ENCODE data around the gene PPP5C.
"Not testable (repeated sequence)": the region's sequence is repeated elsewhere in the genome, so short reads cannot be mapped to it uniquely, and the experiment has no call there.

PPP5C gene

DNA sequence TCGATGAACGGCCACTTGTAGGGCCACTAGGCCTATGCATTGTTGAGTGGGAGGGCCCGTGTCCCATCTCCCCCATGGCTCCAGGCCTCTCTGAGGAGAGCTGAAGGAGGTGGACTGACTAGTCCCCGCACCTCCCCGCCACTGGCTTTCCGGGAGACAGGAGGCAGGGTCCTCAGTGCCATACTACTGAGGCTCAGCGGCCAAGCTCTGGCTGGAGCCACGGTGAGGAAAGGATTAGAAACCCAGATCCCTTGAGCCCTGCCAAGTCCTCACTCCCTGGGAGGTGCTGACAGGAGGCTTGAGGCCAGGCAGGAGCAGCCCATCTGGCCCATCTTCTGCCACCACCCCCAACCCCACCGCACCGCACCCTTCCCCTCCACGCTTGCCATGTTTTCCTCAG is 37.5 kb downstream of the PPP5C start:
- in situ Hi-C loops (cut with MboI; ENCODE audit: low sequenced_read_pairs), result no loop called here

DNA sequence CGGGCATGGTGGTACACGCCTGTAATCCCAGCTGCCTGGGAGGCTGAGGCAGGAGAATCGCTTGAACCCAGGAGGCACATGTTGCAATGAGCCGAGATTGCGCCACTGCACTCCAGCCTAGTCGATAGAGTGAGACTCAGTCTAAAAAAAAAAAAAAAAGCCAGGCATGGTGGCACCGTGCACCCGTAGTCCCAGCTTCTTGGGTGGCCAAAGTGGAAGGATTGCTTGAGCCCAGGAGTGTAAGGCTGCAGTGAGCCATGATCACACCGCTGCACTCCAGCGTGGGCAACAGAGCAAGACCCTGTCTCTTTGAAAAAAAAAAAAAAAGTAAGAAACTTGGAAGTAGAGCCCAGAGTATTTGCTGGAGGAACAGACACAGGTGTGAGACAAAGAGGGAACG is 38.7 kb downstream of the PPP5C start:
- in situ Hi-C loops (cut with MboI; ENCODE audit: low sequenced_read_pairs), result no loop called here

DNA sequence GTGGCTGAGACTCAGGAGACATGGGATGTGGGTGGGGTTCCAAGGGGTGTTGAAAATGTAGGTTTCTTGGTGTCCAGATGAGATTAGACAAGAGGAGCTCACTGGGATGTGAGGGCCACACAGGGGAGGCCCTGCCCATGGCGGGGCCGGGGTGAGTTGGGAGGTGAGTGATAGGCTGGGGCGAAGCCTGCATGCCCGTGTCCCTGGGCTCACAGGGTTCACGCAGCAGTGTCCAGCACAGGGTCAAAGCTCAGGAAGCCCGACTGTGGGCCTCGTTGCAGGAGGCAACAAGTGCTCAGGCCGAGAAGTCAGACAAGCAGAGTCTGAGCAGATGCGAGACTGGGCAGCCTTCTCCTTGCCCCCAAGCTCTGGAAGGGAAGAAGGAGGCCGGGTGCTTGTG is 39.3 kb downstream of the PPP5C start:
- in situ Hi-C loops (cut with MboI; ENCODE audit: low sequenced_read_pairs), result no loop called here

DNA sequence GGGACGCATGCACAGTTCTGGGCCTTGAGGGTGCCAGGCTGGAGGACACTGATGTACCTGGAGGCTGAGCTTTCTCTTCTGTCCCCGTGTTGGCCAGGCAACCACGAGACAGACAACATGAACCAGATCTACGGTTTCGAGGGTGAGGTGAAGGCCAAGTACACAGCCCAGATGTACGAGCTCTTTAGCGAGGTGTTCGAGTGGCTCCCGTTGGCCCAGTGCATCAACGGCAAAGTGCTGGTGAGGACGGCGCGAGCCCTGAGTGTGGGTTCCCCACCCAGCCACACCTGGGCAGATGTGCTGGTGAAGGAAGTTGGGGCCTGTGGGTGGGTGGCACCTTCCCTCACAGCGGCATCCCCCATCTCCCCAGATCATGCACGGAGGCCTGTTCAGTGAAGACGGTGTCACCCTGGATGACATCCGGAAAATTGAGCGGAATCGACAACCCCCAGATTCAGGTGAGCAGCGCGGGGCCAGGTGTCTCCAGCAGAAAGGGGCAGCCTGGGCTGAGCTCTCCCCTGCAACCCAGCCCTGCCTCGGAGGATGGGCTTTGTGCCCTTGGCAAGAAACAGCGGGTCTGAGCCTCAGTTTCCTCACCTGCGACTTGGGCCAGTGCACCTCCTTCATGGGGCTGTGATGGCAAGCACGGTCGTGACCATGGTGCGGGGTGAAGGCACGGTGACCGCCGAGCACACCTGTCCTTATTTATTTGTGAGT is 40.3 kb downstream of the PPP5C start:
- in situ Hi-C loops (cut with MboI; ENCODE audit: low sequenced_read_pairs), result no loop called here

DNA sequence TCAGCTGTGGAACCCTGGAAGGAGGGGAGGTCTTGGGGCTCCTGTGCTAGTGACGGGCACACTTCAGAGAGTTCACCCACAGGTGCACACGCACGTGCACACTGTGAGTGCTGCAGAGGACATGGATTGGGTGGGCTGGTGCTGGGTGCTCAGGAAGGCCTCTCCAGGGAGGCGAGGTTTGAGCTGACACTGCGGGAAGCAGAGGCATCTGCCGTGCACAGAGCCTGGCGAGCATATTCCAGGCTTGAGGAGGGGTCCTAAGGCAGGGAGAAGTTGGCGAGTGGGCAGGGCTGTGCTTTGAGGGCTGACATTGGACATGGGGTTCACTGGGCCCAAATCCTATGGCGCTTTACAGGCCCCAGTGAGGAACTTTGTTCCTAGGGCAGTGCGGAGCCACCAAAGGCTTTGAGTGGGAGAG is 40.8 kb downstream of the PPP5C start:
- in situ Hi-C loops (cut with MboI; ENCODE audit: low sequenced_read_pairs), result no loop called here

DNA sequence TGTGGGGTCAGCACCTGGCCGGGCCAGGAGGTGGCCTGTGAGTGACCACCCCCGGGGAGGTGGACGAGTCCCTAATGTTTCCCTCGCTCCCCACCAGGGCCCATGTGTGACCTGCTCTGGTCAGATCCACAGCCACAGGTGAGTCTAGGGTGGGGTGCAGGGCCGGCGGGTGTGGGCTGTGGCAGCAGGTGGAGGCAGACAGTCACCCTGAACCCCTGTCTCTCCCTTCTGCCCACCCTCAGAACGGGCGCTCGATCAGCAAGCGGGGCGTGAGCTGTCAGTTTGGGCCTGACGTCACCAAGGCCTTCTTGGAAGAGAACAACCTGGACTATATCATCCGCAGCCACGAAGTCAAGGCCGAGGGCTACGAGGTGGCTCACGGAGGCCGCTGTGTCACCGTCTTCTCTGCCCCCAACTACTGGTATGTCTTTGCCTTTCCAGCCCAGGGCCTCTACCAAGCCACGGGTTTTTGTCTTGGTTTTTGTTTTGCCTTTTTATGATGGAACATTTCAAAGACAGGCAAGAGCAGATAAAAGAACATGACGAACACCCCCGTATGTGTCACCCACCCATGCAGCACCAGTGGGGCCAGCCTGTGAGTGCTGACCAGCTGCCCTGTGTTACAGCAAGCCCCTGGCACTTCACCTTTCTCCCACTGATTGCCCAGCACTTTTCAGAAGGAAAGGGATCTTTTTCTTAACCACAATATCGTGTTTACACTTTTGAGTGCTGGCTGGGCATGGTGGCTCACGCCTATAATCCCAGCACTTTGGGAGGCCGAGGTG is 41.6 kb downstream of the PPP5C start:
- in situ Hi-C loops (cut with MboI; ENCODE audit: low sequenced_read_pairs), result no loop called here

DNA sequence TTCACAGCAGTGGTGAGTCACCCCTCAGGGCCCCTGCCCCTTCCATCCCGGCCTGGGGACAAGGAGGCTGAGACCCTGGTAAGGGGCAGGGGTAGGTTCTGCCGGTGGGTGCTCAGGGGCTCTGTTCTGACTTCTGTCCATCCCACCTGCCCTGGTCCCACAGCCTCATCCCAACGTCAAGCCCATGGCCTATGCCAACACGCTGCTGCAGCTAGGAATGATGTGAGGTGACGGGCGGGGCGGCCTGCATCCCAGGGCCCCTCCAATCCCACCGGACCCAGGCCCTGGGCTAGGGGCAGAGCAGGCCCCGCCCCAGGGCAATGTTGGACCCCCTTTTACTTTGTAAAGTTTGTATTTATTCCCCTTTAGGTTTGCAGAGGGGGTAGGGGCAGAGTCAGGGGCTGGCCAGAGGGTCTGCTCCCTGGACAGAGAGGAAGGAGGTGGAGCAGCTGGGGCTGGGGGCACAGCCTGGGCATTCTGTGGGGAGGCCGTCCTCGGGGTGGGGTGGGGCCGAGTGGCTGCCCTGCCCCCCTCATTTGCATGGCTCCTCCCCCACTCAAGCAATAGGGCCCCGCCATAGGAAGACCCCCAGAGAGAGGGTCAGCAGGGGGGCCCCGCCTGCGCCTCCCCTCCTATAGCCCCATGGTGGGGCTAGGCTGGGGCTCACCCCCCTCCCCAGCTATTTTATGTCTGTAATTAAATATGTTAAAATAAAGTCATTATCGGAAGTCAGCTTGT is 43.4 kb downstream of the PPP5C start:
- in situ Hi-C loops (cut with MboI; ENCODE audit: low sequenced_read_pairs), result no loop called here

DNA sequence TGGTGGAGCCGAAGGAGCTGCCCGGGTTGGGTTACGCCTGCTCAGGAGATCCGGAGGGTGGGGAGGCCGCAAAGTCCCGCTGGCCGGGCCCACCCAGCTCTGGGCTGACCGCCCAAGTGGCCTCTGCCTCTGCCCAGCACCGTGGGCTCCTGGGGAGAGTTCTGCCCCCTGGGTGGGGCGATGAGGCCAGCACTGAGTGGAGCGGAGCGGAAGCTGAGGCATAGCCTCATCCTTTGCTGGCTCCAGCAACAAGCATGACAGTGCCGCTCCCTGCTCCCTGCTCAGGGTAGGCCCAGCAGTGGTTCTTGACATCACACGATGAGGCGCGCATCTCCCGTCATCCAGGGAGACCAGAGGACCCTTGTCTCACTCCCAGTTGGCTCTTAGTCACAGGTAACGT is 44.0 kb downstream of the PPP5C start:
- in situ Hi-C loops (cut with MboI; ENCODE audit: low sequenced_read_pairs), result no loop called here

DNA sequence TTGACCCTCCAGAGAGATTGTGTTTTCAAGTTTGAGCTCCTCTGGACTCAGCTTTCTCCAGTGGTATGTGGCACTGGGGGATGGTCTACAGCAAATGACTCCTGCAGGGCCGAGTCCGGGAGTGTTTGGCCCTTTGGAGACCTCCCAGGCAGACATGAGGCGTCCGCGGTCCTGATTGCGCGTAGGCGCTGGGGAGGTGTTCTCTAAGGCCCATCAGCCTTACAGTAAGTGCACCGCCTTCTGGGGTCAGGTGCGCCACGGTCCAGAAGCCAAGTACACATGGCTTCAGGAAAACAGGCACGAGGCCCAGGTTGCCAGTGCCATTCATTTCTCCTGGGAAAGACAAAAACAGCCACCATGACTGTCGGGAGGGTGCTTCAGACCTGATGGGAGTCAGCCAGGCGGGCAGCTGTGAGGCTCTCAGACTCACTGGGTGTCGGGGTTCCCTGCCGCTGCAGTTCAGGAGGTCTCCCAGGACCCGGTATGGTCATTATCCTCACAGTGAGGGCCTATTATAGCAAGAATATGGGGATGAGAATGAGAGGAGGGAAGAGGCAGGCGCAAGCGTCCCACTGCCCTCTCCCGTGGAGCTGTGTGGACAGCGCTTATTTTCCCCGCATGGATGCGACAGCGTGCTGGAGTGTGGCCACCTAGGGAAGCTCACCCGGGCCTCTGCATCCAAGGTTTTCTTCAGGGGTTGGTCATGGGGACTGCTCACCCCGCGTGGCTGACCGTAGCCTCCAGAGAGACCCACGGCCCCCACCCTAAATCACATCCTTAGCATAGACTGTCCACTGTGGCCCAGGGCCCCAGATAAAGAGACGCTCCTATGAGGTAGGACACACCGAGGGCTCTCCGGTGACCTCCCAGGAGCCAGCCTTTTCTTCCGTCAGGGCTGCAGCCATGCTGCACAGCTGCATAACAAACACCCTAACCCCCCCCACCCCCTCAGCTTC is 44.7 kb downstream of the PPP5C start:
- in situ Hi-C loops (cut with MboI; ENCODE audit: low sequenced_read_pairs), result no loop called here

DNA sequence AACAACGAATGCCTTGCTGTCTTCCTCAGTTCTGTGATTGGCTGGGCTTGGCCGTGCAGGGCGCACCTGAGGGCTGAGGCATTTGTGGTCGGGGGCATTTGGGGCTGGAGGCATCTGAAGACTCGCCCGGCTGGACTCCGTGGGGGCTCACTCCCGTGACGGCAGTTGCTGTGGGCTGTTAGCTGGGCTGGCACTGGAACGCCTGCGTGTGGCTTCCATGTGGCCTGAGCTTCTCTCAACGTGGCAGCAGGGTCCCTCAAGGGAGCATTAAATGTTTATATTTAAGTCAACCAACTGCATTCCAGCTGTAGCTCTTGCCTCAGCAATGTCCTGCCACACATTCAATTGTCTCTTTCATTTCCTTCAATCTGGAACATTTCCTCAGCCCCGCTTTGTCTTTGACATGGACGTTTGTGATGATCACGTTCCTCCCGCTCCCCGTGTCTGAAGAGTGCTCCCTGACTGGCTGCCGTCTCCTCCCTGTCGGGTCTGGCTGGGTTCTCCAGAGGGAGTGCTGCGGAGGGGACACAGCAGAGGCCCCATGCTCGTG is 45.4 kb downstream of the PPP5C start:
- in situ Hi-C loops (cut with MboI; ENCODE audit: low sequenced_read_pairs), result no loop called here

DNA sequence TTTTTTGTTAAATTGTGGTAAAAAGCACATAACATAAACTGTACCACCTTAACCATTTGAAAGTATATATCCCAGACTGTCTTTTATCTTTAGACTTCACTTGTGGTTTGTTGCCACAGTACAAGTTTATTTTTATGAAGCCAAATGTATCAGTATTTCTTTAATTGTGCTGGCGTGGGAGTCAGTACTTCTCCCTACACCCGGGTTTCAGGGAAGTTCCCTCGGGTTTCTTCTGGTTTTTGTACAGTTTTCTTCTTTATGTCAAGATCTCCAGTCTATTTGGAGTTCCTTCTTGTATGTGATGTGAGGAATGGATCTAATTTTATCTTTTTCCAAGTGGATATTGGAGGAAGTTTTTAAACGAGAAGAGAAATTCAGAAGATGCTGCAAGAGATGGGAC is 46.0 kb downstream of the PPP5C start:
- in situ Hi-C loops (cut with MboI; ENCODE audit: low sequenced_read_pairs), result no loop called here

DNA sequence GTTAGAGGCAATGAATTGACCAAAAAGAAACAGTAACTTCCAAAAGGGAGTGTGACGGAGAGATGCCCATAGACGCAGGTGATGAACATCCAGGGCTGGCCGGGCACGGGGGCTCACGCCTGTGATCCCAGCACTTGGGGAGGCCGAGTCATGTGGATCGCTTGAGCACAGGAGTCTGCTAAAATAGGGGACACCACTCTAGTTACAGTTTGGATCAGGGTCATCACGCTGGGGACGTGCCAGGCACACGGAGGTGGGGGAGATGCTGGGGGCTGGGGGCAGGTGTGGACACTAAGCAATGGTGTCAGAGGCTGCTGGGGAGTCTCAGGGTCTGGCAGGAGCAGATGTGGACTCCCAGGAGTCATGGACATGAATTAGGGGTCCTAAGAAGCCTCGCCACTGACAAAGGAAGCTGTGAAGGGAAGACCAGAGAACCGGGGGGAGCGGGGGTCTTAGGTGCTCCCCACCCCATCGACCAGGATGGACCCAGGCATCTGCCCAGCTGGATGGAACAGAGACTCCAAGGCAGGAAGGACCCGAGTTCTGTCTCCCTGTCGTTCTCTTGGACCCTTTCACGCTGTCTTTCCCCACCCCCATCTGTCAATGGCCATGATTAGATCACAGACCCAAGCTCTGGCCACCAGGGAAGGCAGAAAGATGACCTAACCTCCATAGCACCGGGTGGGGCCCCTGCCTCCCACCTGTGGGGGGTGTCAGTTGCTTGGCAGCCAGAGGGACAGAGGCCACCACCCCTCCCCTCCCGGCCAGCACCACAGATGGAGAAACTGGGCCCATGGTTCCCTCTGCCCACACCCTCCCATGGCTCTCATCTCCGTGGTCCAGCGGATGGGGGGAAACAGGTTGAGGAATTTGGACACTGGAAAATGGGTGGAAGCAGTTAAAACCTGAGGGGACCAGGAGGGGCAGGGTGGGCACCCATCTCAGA is 46.8 kb downstream of the PPP5C start:
- in situ Hi-C loops (cut with MboI; ENCODE audit: low sequenced_read_pairs), result no loop called here

DNA sequence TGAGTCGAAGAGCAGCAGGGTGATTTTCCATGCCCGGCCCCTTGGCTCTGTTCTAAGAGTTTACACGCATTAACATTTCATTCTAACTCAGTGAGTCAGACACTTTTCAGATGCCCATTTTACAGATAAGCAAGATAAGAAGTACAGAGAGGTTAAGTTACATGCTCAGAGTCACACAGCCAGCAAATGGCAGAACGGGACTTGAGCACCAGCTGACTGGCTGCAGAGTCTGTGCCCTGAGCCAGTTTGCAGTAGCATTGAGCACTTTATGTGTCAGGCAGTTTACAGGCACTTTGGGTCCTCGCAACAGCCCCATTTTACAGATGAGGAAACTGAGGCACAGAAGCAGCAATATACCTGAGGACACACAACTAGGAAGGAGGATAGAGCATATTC is 47.5 kb downstream of the PPP5C start:
- in situ Hi-C loops (cut with MboI; ENCODE audit: low sequenced_read_pairs), result no loop called here

DNA sequence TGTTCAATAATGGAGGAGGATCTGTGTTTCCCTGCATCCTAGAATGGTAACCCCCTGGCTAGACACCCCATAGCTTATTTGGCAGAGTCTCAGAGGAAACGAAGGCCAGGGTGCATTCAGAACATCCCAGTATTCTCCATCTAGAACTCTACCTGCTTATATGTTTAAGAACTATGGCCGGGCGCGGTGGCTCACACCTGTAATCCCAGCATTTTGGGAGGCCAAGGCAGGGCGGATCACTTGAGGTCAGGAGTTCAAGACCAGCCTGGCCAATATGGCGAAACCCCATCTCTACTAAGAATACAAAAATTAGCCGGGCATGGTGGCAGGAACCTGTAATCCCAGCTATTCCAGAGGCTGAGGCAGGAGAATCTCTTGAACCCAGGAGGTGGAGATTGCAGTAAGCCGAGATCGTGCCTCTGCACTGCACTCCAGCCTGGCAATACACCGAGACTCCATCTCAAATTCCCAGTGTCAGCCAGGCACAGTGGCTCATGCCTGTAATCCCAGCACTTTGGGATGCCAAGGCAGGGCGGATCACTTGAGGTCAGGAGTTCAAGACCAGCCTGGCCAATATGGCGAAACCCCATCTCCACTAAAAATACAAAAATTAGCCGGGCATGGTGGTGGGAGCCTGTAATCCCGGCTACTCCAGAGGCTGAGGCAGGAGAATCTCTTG is 51.1 kb downstream of the PPP5C start:
- in situ Hi-C loops (cut with MboI; ENCODE audit: low sequenced_read_pairs), result not testable (repeated sequence)

DNA sequence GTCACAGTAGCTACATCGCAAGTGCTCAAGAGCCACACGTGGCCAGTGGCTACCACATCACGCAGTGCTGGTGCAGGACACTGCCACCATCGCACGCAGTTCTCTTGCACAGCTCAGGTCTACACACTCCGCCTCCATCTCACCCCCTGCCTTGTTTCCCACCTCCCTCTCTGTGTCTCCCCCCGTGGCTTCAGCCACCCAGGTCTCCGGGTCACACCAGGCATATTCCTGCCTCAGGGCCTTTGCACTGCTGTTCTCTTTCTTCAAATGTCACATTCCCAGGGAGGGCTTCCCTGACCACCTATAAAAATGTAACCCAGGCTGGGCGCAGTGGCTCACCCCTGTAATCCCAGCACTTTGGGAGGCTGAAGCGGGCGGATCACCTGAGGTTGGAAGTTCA is 55.8 kb downstream of the PPP5C start:
- in situ Hi-C loops (cut with MboI; ENCODE audit: low sequenced_read_pairs), result loop anchor here (10.0 kb wide), 1 partner anchor 102 kb away; no protein-coding TSS in a partner anchor

DNA sequence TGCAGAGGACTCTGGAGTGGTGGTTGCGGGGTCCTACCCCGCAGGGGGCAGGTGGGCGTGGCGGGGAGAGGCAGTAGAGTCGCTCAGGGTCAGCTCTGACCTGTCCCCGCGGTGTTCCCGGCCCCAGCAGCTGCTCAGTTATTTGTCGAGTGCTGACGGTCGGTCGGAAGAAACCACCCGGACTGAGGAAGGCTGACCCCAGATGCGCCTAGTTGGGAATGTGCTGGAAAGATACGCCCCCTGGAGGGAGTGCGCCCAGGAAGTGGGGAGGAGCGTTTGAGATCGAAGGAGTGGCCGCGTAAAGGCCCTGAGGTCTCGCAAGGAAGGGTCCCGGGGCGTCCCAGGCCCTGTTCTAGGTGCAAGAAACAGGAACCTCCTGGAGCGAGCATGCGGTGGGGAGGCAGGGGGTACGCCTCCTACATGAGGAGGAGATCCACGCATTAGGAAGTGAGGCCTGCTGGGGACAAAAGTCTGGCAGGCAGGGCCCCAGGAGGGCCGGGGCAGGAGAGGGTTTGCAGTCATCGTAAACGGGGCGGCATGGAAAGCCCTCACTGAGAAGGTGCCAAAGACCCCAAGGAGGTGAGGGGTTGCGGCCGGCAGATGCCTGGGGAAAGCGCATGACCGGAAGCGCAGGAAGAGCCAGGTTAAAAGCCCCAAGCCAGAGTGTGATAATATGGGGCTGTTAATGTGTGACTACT is 57.3 kb downstream of the PPP5C start:
- in situ Hi-C loops (cut with MboI; ENCODE audit: low sequenced_read_pairs), result loop anchor here (10.0 kb wide), 1 partner anchor 101 kb away; no protein-coding TSS in a partner anchor

DNA sequence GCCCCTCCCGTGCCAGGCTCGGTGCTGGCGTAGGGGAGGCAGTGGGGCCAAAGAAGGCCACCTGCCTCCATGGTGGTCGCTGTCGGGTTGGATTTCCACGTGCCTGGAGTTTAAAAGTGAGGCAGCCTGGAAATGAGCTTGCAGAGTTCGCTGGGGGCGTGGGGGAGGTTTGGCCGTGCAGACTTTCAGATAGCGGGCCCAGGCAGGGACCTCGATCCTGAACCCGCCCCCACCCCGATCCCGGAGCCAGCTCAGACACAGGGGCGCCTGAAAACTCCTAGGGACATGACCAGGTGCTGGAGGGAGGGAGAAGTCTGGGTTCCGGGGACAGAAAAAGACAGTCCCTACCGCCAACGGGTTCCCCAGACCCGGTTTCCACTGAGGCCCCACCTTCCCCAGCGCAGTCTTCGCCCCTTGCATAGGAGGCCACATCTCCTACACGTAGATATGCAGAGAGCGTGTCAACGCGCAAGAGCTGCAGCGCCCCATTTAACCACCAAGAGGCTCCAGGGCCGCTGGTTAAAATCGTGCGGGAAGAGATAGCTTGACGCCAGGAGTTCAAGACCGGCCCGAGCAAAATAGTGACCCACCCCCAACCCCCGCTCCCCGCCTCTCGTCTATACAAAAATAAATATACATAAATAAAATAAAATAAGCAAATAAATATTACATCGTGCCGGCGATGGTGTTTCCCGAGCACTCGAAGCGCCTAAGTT is 58.0 kb downstream of the PPP5C start:
- in situ Hi-C loops (cut with MboI; ENCODE audit: low sequenced_read_pairs), result loop anchor here (10.0 kb wide), 1 partner anchor 100 kb away; no protein-coding TSS in a partner anchor
